GM23338 (cell line): ENCODE measurements around the gene TRIAP1.

Source experiments
- CREB1 ChIP-seq: fragments of 250-450 bp; sonication (Bioruptor Pico); IDR thresholded peaks from 2 replicates; pipeline ENCODE4 v1.5.0; 2020; ENCODE audit warnings: low read depth, mild to moderate bottlenecking, moderate library complexity
- CTCF ChIP-seq, 2 experiments: fragments of 200-600 bp in 1 of 2; sonication (generic) in 1 of 2; conservative IDR thresholded peaks; 2 replicates each; pipeline versions ENCODE4 v1.5.1 to v1.6.1; 2016 to 2017; ENCODE audit warnings: antibody characterized with exemption in 2 of 2, low read depth in 2 of 2, mild to moderate bottlenecking in 2 of 2, moderate library complexity in 1 of 2
- ETS1 ChIP-seq: IDR thresholded peaks from 2 replicates; pipeline ENCODE4 v1.6.1; 2016; ENCODE audit warnings: antibody characterized with exemption
- EZH2 ChIP-seq: fragments of 200-600 bp; sonication (generic); IDR thresholded peaks from one replicate; pipeline ENCODE4 v1.8.0; 2017; ENCODE audit warnings: antibody characterized with exemption, mild to moderate bottlenecking, low read depth; ENCODE audit not compliant: unreplicated experiment
- EZH2phosphoT487 ChIP-seq: fragments of 200-600 bp; sonication (generic); IDR thresholded peaks from one replicate; pipeline ENCODE4 v1.8.1; 2018; ENCODE audit warnings: antibody characterized with exemption; ENCODE audit not compliant: unreplicated experiment
- NANOG ChIP-seq: IDR thresholded peaks from 2 replicates; pipeline ENCODE4 v1.6.1; 2016; ENCODE audit warnings: antibody characterized with exemption, borderline replicate concordance
- POLR2AphosphoS5 ChIP-seq: IDR thresholded peaks from 2 replicates; pipeline ENCODE4 v1.6.1; 2016; ENCODE audit warnings: antibody characterized with exemption, low read depth
- REST ChIP-seq: IDR thresholded peaks from one replicate; pipeline ENCODE4 v1.6.1; 2018; ENCODE audit warnings: antibody characterized with exemption; ENCODE audit not compliant: unreplicated experiment

GRCh38 chr12:120422892-120423456 lies 23.2 kb downstream of the TRIAP1 start:
- TF ChIP-seq CTCF (conservative IDR thresholded peaks at IDR 0.05; ENCODE audit: low read depth in 2 of 2) (no peak), EZH2 (no peak), REST (no peak), NANOG (no peak), CREB1 (CRISPR knock-in tag) (no peak), POLR2AphosphoS5 (no peak), EZH2phosphoT487 (no peak), ETS1 (no peak)
